GM19467 (cell line): ENCODE results near the gene IGFBP4.

Experiments
- ATAC-seq: cut with Tn5 transposase; IDR thresholded peaks from one replicate; pipeline ENCODE4 v1.9.1; 2021; ENCODE audit warnings: mild to moderate bottlenecking, moderate library complexity; ENCODE audit not compliant: unreplicated experiment

Gene IGFBP4

GRCh38 chr17:40485851-40486521 lies 42.7 kb downstream of the IGFBP4 start:
- no peak for ATAC-seq

GRCh38 chr17:40486522-40487370 lies 43.5 kb downstream of the IGFBP4 start:
- ATAC-seq = no peak

- no peak for ATAC-seq
These were observed 44.2 kb downstream of the IGFBP4 start for GRCh38 chr17:40487371-40488020.

GRCh38 chr17:40490289-40490853 lies 47.1 kb downstream of the IGFBP4 start:
- ATAC-seq = no peak

GRCh38 chr17:40490982-40491381 lies 47.7 kb downstream of the IGFBP4 start:
- ATAC-seq = no peak

GRCh38 chr17:40491486-40491885 lies 48.2 kb downstream of the IGFBP4 start:
- no peak for ATAC-seq

GRCh38 chr17:40493697-40494096 lies 50.4 kb downstream of the IGFBP4 start:
- ATAC-seq = no peak

- no peak for ATAC-seq
These were observed 51.9 kb downstream of the IGFBP4 start for GRCh38 chr17:40495140-40495539.

- ATAC-seq = no peak
These were observed 52.9 kb downstream of the IGFBP4 start for GRCh38 chr17:40496170-40496569.

GRCh38 chr17:40496634-40497420 lies 53.6 kb downstream of the IGFBP4 start:
- no peak for ATAC-seq

- ATAC-seq = no peak
These were observed 54.4 kb downstream of the IGFBP4 start for GRCh38 chr17:40497695-40498094.

- ATAC-seq = no peak
These were observed 55.2 kb downstream of the IGFBP4 start for GRCh38 chr17:40498281-40499084.

- ATAC-seq = no peak
These were observed 56.4 kb downstream of the IGFBP4 start for GRCh38 chr17:40499551-40500189.

GRCh38 chr17:40500190-40500589 lies 56.9 kb downstream of the IGFBP4 start:
- no peak for ATAC-seq

GRCh38 chr17:40500709-40501108 lies 57.5 kb downstream of the IGFBP4 start:
- no peak for ATAC-seq

GRCh38 chr17:40501499-40501911 lies 58.3 kb downstream of the IGFBP4 start, which contains the start of gene TNS4:
TSS of gene TNS4 (minus strand) at chr17:40501623. CDS start at chr17:40496425, 5,198 bp downstream.
- no peak for ATAC-seq

- no peak for ATAC-seq
These were observed 59.5 kb downstream of the IGFBP4 start for GRCh38 chr17:40502716-40503115.

- ATAC-seq = no peak
These were observed 59.9 kb downstream of the IGFBP4 start for GRCh38 chr17:40503154-40503553.

GRCh38 chr17:40506786-40507185 lies 63.5 kb downstream of the IGFBP4 start:
- no peak for ATAC-seq
